Muscle layer of duodenum (tissue), 2 donors: ENCODE data around the gene GPR156.
"Not testable (repeated sequence)": the region's sequence is repeated elsewhere in the genome, so short reads cannot be mapped to it uniquely, and the experiment has no call there.

Experiments used
- H3K27ac ChIP-seq: one replicate; pipeline ENCODE4 v1.7.0; 2013; ENCODE audit warnings: mild to moderate bottlenecking, low read length
- H3K27me3 ChIP-seq: one replicate; pipeline ENCODE4 v1.7.0; 2013; ENCODE audit warnings: low read depth, mild to moderate bottlenecking, control low read depth, low read length
- H3K36me3 ChIP-seq, 2 donors: one replicate each; pipeline ENCODE4 v1.7.0; 2013; ENCODE audit warnings: low read length in 2 of 2, control low read depth in 1 of 2, mild to moderate bottlenecking in 1 of 2; ENCODE audit not compliant: insufficient read depth in 2 of 2, control insufficient read depth in 1 of 2
- H3K4me1 ChIP-seq, 2 donors: one replicate each; pipeline ENCODE4 v1.7.0; 2013; ENCODE audit warnings: low read length in 2 of 2, mild to moderate bottlenecking in 2 of 2, control low read depth in 1 of 2, moderate library complexity in 1 of 2; ENCODE audit not compliant: insufficient read depth in 2 of 2, control insufficient read depth in 1 of 2
- H3K4me3 ChIP-seq, 2 donors: one replicate each; pipeline ENCODE4 v1.7.0; 2013; ENCODE audit warnings: low read length in 2 of 2, low read depth in 1 of 2, mild to moderate bottlenecking in 1 of 2
- H3K9me3 ChIP-seq, 2 donors: one replicate each; pipeline ENCODE4 v1.7.0; 2013; ENCODE audit warnings: low read length in 2 of 2, control low read depth in 1 of 2, mild to moderate bottlenecking in 1 of 2; ENCODE audit not compliant: control insufficient read depth in 1 of 2
- donor health status: healthy.

Gene GPR156

DNA sequence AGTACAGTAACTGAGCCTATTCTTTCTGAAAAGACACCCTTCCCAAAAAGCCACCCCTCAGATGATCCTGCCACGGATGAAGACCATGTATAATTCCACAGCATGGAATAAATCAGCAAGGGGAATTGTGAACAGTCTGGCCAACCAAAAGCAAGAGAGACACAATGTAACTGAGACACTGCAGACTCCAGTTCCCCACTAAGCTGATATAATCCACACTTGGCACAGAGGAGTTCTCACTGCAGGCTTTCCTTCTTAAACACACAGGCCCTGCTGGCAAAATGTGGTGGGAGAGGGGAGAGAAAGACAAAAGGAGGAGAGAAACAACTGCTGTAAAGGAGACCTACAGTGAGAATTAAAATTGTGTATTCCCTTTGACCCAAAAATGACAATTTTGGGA, 12.7 kb downstream of the GPR156 start:
- no peak overlapping the region for H3K27ac ChIP-seq
- no peak overlapping the region for H3K4me3 ChIP-seq
- no peaks in the 10 kb centered on the region for H3K9me3 ChIP-seq
- no peaks in the 10 kb centered on the region for H3K27me3 ChIP-seq
- no peaks in the 10 kb centered on the region for H3K36me3 ChIP-seq
- peaks cover 0 to 7% of the 10 kb centered on the region in 2 donors for H3K4me1 ChIP-seq

DNA sequence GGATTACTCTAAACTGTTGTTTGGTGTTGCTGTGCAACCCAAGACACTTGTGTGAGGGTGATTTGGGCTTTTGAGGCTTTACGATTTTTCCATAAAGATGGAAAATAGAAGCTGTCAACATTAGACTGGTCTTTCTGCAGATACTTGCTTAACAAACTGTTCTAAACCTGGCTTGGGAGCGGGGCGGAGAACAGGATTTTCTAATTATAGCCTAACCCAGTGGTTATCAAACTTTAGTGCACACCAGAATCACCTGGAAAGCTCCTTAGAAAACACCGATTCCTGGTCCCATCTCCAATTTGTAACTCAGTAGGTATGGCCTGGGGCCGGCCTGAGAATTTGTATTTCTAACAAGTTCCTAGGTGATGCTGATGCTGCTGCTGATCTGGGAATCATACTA, 19.0 kb downstream of the GPR156 start:
- Histone ChIP-seq H3K4me3 (no peak overlapping the region), H3K36me3 (no peaks in the 10 kb centered on the region), H3K4me1 (no peaks in the 10 kb centered on the region), H3K27me3 (no peaks in the 10 kb centered on the region), H3K9me3 (no peaks in the 10 kb centered on the region), H3K27ac (no peak overlapping the region)

DNA sequence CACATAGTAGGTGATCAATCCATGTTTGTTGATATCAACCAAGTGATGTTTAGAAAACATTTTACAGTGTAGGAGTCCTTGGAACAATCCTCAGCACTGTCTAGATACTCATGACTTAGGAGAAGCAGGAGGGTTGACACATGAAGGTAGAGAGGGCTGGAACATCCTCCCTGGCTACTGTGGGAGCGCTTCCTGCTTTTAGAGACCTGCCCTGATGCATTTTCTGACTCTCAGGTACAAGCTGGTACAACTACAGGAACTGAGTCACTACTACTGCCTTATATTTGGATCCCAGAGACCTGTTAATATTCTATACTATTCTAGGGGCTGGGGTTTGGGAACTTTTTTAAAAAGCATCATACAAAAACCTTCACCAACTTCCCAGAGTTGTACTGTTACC, 20.1 kb downstream of the GPR156 start:
- Histone ChIP-seq H3K4me3 (no peak overlapping the region), H3K4me1 (no peaks in the 10 kb centered on the region), H3K36me3 (no peaks in the 10 kb centered on the region), H3K9me3 (no peaks in the 10 kb centered on the region), H3K27ac (no peak overlapping the region), H3K27me3 (no peaks in the 10 kb centered on the region)

DNA sequence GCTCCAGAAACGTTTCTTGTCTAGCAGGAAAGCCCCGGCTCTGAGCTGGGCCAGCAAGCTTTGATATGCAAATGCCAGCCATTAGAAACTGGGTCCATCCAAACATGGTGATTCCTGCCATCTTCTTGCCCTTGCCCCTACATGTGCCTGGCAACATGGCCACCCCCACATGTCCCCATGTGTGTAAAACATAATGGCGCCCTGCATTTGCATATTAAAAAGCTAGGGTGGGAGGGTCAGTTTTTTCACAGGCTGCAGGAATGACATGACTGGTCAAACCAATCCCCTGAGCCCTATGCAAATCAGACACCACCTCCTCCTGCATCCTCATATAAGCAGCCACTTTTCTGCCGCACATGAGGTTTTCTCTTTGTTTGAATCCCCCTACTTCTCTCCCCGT, 21.2 kb downstream of the GPR156 start:
- Histone ChIP-seq H3K27ac (no peak overlapping the region), H3K4me3 (no peak overlapping the region), H3K36me3 (no peaks in the 10 kb centered on the region), H3K4me1 (no peaks in the 10 kb centered on the region), H3K9me3 (no peaks in the 10 kb centered on the region), H3K27me3 (no peaks in the 10 kb centered on the region)

DNA sequence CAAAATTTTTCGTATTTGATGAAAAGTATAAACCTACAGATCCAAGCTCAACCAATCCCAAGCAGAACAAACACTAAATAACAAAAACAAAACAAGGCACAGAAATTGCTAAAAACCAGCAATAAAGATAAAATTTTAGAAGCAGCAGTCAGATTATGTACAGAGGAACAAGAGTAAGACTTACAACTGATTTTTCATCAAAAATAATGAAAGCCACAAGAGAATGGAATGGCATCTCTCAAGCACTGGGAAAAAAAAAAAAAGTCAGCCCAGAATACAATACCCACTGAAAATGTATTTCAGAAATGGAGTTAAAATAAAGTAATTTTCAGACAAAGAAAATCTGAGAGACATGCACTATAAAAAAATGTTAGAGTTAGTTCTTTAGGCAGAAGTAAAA, 27.0 kb downstream of the GPR156 start:
- Histone ChIP-seq H3K27me3 (no peaks in the 10 kb centered on the region), H3K4me3 (no peak overlapping the region), H3K36me3 (no peaks in the 10 kb centered on the region), H3K27ac (no peak overlapping the region), H3K9me3 (peaks cover 0 to 14% of the 10 kb centered on the region in 2 donors), H3K4me1 (no peaks in the 10 kb centered on the region)

DNA sequence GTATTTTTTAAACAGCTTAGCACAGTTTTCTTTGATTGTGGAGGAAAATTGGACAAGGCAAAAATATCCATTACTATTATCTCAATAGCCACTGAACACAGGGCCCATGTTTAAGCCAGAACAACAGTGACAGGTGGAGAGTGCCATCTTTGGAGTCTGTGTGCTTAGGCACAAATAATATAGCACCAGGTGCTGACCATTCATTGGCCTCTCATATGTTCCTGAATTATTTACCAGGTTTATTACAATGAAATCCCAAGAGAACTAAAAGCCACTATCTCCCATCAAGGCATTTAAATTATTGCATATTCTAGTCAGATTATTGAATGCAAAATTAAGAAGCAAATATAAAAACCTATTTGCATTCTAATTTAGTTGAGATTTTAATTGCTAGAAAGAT, 39.6 kb downstream of the GPR156 start:
- Histone ChIP-seq H3K27me3 (no peaks in the 10 kb centered on the region), H3K4me3 (no peak overlapping the region), H3K27ac (no peak overlapping the region), H3K9me3 (no peaks in the 10 kb centered on the region), H3K4me1 (no peaks in the 10 kb centered on the region), H3K36me3 (no peaks in the 10 kb centered on the region)

DNA sequence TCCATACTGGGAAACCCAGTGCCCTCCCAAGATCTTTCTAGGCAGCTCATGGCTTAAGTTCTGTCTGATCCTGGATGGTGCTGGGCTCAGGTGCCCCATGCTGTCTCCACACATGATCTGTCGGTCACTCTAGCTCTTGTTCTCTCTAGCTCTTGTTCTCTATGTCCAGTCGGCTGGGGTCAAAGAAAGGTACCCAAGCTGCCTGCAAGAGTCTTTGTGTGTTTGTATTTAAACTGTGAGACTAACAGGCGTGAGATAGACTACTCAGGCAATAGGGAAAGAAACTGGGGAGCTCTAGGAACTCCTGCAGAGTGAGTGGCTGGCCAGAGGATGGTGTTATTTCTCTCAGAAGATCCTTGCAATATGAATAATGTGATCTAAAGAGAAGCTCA, 40.2 kb downstream of the GPR156 start:
- Histone ChIP-seq H3K4me3 (no peak overlapping the region), H3K9me3 (no peaks in the 10 kb centered on the region), H3K36me3 (no peaks in the 10 kb centered on the region), H3K27me3 (no peaks in the 10 kb centered on the region), H3K27ac (no peak overlapping the region), H3K4me1 (no peaks in the 10 kb centered on the region)

DNA sequence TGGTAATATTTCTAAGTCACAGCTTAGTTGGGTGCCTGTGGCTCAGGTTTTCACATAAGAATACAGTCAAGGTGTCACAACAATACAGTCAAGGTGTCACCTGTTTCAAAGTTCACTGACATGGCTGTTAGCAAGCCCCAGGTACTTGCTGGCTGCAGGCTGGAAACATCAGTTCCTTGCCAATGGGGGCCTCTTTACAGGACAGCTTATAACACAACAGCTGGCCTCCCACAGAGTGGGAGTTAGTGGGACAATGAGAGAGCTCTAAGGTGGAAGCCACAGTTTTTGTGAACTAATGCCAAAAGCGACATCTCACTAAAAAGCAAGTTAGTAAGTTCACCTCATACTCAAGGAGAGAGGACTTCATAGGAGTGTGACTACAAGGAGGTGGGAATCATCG, 45.4 kb downstream of the GPR156 start:
- no peaks in the 10 kb centered on the region for H3K36me3 ChIP-seq
- H3K4me3 ChIP-seq: no peak overlapping the region
- H3K27ac ChIP-seq: no peak overlapping the region
- H3K27me3 ChIP-seq: no peaks in the 10 kb centered on the region
- H3K4me1 ChIP-seq: no peaks in the 10 kb centered on the region
- H3K9me3 ChIP-seq: no peaks in the 10 kb centered on the region

DNA sequence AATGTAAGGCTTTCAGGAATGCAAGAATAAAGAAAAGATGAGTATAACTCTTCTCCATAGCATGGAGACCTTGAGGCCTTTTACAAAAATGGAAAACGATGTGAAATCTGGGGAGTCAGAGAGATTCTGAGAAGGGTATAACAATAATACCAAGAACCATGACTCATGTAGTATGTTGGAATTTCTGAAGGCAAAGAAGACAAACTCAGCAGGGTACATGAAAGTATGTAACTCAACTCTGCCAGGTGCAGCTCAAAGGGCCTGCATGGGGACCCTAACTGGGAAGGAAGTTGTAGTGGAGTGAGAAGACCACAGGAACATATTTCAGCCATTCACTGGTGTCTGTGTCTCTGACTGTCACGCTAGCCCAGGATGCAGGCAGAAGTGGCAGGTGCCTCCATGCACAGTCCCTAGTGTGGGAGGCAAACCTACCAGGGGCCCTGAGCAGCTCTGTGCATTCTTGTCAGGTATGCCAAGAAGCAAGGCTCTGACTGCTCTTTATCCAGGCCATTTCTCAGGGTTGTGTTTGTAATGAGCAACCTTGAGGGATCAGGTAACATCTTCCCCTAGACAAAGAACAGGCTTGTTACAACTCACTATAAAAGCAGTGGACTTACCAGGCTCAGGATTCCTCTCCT, 57.2 kb downstream of the GPR156 start:
- Histone ChIP-seq H3K9me3 (peaks cover 0 to 3% of the 10 kb centered on the region in 2 donors), H3K4me1 (no peaks in the 10 kb centered on the region), H3K36me3 (no peaks in the 10 kb centered on the region), H3K27ac (no peak overlapping the region), H3K27me3 (no peaks in the 10 kb centered on the region), H3K4me3 (no peak overlapping the region)

DNA sequence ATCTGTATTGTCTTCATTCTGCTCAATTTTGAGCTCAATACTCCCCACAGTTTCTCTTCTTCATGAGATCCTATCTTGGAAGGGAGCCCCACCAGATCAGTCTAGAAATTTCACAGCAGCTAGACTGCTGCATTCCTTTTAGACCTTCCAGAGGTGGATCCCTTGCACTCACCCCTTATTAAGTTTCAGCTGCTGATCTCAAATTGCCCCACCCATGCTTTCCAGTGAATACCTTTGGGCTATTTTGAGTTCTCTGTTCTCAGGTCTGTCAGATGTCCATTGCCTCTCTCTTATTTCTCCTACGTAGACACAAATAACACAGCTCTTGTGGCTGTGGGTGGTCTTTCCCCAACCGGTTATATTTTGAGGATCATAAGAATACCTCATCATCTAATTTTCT, 60.8 kb downstream of the GPR156 start:
- H3K36me3 ChIP-seq: no peaks in the 10 kb centered on the region
- no peaks in the 10 kb centered on the region for H3K4me1 ChIP-seq
- H3K27ac ChIP-seq: no peak overlapping the region
- no peak overlapping the region for H3K4me3 ChIP-seq
- no peaks in the 10 kb centered on the region for H3K9me3 ChIP-seq
- no peaks in the 10 kb centered on the region for H3K27me3 ChIP-seq

DNA sequence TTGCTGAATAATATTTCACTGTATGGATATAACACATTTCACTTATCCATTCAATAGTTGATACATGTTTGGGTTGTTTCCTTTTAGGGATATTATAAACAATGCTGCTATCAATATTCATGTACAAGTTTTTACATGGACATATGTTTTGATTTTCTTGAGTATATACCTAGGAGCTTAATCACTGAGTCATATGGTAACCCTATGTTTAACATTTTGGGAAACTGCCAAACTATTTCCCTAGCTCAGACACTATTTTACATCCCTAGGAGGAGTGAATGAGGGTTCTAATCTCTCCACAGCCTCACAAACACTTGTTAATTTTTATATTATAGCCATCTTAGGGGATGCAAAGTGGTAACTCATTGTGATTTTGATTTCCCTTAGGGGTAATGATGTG, 66.0 kb downstream of the GPR156 start:
- Histone ChIP-seq H3K27ac (no peak overlapping the region), H3K9me3 (no peaks in the 10 kb centered on the region), H3K27me3 (no peaks in the 10 kb centered on the region), H3K4me3 (no peak overlapping the region), H3K36me3 (no peaks in the 10 kb centered on the region), H3K4me1 (no peaks in the 10 kb centered on the region)

DNA sequence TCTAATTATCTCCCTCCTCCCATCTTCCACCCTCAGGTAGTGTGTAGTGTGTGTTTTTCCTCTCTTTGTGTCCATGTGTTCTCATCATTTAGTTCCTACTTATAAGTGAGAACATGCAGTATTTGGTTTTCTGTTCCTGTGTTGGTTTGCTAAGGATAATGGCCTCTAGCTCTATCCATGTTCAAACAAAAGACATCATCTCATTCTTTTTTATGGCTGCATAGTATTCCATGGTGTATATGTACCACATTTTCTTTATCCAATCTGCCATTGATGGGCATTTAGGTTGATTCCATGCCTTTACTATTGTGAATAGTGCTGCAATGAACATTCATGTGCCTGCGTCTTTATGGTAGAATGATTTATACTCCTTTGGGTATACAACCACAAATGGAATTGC, 68.4 kb downstream of the GPR156 start:
- not testable (repeated sequence) for H3K27ac ChIP-seq, H3K9me3 ChIP-seq, H3K4me1 ChIP-seq, H3K27me3 ChIP-seq, H3K4me3 ChIP-seq, H3K36me3 ChIP-seq
